CD14-positive monocyte (primary cell): ENCODE measurements around the gene GABRR2. TPM values are rescaled to one million over a fixed set of nuclear protein-coding genes. Genes with fewer than 3 reads are reported as not detected.

Experiments
- DNase-seq, 3 donors: peaks; one replicate each; pipeline ENCODE4 v3.0.0-alpha.2; 2011 to 2022
- H2AFZ ChIP-seq: 2 replicates; pipeline ENCODE4 v1.6.0; 2012; ENCODE audit warnings: mild to moderate bottlenecking, low read depth, low read length, inconsistent platforms; ENCODE audit not compliant: insufficient read depth, poor library complexity, severe bottlenecking
- H3K27ac ChIP-seq, 2 donors: 1 replicate in 1 of 2; 2 replicates in 1 of 2; pipeline ENCODE4 v1.5.1; 2012 to 2013; ENCODE audit warnings: low read length in 2 of 2, control low read depth in 1 of 2, inconsistent platforms in 1 of 2, low read depth in 1 of 2, mild to moderate bottlenecking in 1 of 2
- H3K27me3 ChIP-seq, 2 donors: one replicate each; pipeline versions ENCODE4 v1.6.0 to v1.6.1; 2011 to 2013; ENCODE audit warnings: low read length in 2 of 2; ENCODE audit not compliant: control insufficient read depth in 2 of 2, insufficient read depth in 2 of 2
- H3K36me3 ChIP-seq, 2 donors: replicated peaks in 1 of 2; 1 replicate in 1 of 2; 2 replicates in 1 of 2; pipeline versions ENCODE4 v1.5.1 to v1.6.1; 2012 to 2013; ENCODE audit warnings: low read length in 2 of 2, control low read depth in 1 of 2, inconsistent platforms in 1 of 2, mild to moderate bottlenecking in 1 of 2; ENCODE audit not compliant: insufficient read depth in 2 of 2, control insufficient read depth in 1 of 2
- H3K4me1 ChIP-seq, 2 donors: 1 replicate in 1 of 2; 2 replicates in 1 of 2; pipeline versions ENCODE4 v1.5.1 to v1.6.1; 2012 to 2013; ENCODE audit warnings: low read length in 2 of 2, control low read depth in 1 of 2, inconsistent platforms in 1 of 2, mild to moderate bottlenecking in 1 of 2, moderate library complexity in 1 of 2; ENCODE audit not compliant: insufficient read depth in 2 of 2, control insufficient read depth in 1 of 2
- H3K4me2 ChIP-seq: replicated peaks from 2 replicates; pipeline ENCODE3; 2012; ENCODE audit warnings: low read length, moderate library complexity, mild to moderate bottlenecking; ENCODE audit not compliant: poor library complexity, severe bottlenecking; ENCODE audit errors: extremely low read depth
- H3K4me3 ChIP-seq, 3 experiments: fragments of 200-600 bp in 1 of 3; sonication (generic) in 1 of 3; replicated peaks in 1 of 3; 1 replicate in 2 of 3; 2 replicates in 1 of 3; pipeline ENCODE4 v1.5.1; 2011 to 2013; ENCODE audit warnings: low read length in 3 of 3, mild to moderate bottlenecking in 3 of 3, control low read depth in 2 of 3, low read depth in 2 of 3, inconsistent platforms in 1 of 3, moderate library complexity in 1 of 3
- H3K79me2 ChIP-seq: 2 replicates; pipeline ENCODE4 v1.6.0; 2012; ENCODE audit warnings: mild to moderate bottlenecking, control low read depth, inconsistent platforms, low read length, moderate library complexity; ENCODE audit not compliant: insufficient read depth
- H3K9ac ChIP-seq: 2 replicates; pipeline ENCODE4 v1.6.0; 2017; ENCODE audit warnings: low read length, mild to moderate bottlenecking; ENCODE audit not compliant: insufficient read depth, poor library complexity, severe bottlenecking
- H3K9me3 ChIP-seq, 2 donors: replicated peaks in 1 of 2; 1 replicate in 1 of 2; 2 replicates in 1 of 2; pipeline versions ENCODE4 v1.5.1 to v1.6.1; 2012 to 2013; ENCODE audit warnings: low read length in 2 of 2, control low read depth in 1 of 2; ENCODE audit not compliant: control insufficient read depth in 1 of 2, insufficient read depth in 1 of 2
- H4K20me1 ChIP-seq: 2 replicates; pipeline ENCODE4 v1.6.0; 2012; ENCODE audit warnings: mild to moderate bottlenecking, low read length, control low read depth, moderate library complexity; ENCODE audit not compliant: insufficient read depth
- H3K27ac Mint-ChIP-seq, 7 donors: one replicate each; pipeline ENCODE4 v1.8.0; 2020; ENCODE audit warnings: mild to moderate bottlenecking in 7 of 7, mixed read lengths in 7 of 7, moderate library complexity in 6 of 7, inconsistent platforms in 2 of 7
- H3K27me3 Mint-ChIP-seq, 3 donors: one replicate each; pipeline ENCODE4 v1.8.0; 2021 to 2022; ENCODE audit warnings: low read depth in 3 of 3, mild to moderate bottlenecking in 3 of 3, mixed read lengths in 3 of 3, moderate library complexity in 3 of 3, inconsistent platforms in 1 of 3
- H3K36me3 Mint-ChIP-seq, 2 donors: one replicate each; pipeline ENCODE4 v1.8.0; 2020; ENCODE audit warnings: mixed read lengths in 2 of 2, inconsistent platforms in 1 of 2, mild to moderate bottlenecking in 1 of 2
- H3K4me1 Mint-ChIP-seq: one replicate; pipeline ENCODE4 v1.8.0; 2020; ENCODE audit warnings: mild to moderate bottlenecking, mixed read lengths
- H3K4me3 Mint-ChIP-seq, 2 donors: one replicate each; pipeline ENCODE4 v1.8.0; 2020; ENCODE audit warnings: mild to moderate bottlenecking in 2 of 2, mixed read lengths in 2 of 2, moderate library complexity in 1 of 2
- H3K9me3 Mint-ChIP-seq, 7 donors: one replicate each; pipeline ENCODE4 v1.8.0; 2020 to 2022; ENCODE audit warnings: mixed read lengths in 7 of 7, mild to moderate bottlenecking in 6 of 7, moderate library complexity in 6 of 7, inconsistent platforms in 2 of 7
- WGBS: methylation state at CpG from one replicate; pipeline ENCODE4 v1.1.5; 2013; ENCODE audit warnings: missing lambda C conversion rate; ENCODE audit not compliant: insufficient coverage; 5-methylcytosine and 5-hydroxymethylcytosine counted together
- intact Hi-C, 2 donors: fragments of 100-400 bp; cut with micrococcal nuclease; formaldehyde crosslinking; loops; one replicate each; pipeline versions ENCODE4 v1.15.0 to v1.15.1; 2023
- polyA plus RNA-seq, 3 donors: library from polyadenylated mRNA; depleted of rRNA in 1 of 3; unstranded in 2 of 3; stranded (reverse) in 1 of 3; fragments of 300-500 nt in 2 of 3; fragments of >200 nt in 1 of 3; fragmentation: Illumina TruSeq in 2 of 3; gene quantifications; 1 replicate in 2 of 3; 2 replicates in 1 of 3; pipeline ENCODE4 v1.2.3, GENCODE V29; 2012 to 2021
- TF ChIP-seq, protein P1 (sequence below): fragments of 200-600 bp; IDR thresholded peaks from one replicate; pipeline ENCODE4 v1.8.0; 2022; ENCODE audit warnings: antibody characterized with exemption, mild to moderate bottlenecking

GABRR2 gene
- polyA plus RNA-seq, 3 donors: 3.7 TPM; not detected in 2

- intact Hi-C loops: loop anchor here (10.0 kb wide), 2 partner anchors 275 kb away; partner anchors contain the start of genes PNRC1 (in 2 of the 2) and LYRM2 (in 1 of the 2)
- Histone ChIP-seq H3K9me3 (no peaks in the 10 kb centered on the region), H3K27ac (no peak overlapping the region), H3K27me3 (no peaks in the 10 kb centered on the region), H4K20me1 (no peaks in the 10 kb centered on the region), H3K36me3 (no peaks in the 10 kb centered on the region), H3K79me2 (no peaks in the 10 kb centered on the region), H3K4me3 (no peak overlapping the region), H3K9ac (no peak overlapping the region), H3K4me1 (peaks cover 24 to 35% of the 10 kb centered on the region in 2 donors), H3K4me2 (no peak overlapping the region), H2AFZ (no peak overlapping the region)
- peaks cover 0 to 5% (median 0%) of the 10 kb centered on the region in 7 donors for H3K9me3 Mint-ChIP-seq
- H3K4me1 Mint-ChIP-seq: peaks cover 43% of the 10 kb centered on the region
- H3K27ac Mint-ChIP-seq: peak overlapping the region in 2 of 7 donors; percentile 12 to 73
- H3K27me3 Mint-ChIP-seq: peaks cover 0 to 4% (median 0%) of the 10 kb centered on the region in 3 donors
- DNase-seq: peak in 1 of 3 donors; percentile 35
- TF ChIP-seq, protein P1, sequence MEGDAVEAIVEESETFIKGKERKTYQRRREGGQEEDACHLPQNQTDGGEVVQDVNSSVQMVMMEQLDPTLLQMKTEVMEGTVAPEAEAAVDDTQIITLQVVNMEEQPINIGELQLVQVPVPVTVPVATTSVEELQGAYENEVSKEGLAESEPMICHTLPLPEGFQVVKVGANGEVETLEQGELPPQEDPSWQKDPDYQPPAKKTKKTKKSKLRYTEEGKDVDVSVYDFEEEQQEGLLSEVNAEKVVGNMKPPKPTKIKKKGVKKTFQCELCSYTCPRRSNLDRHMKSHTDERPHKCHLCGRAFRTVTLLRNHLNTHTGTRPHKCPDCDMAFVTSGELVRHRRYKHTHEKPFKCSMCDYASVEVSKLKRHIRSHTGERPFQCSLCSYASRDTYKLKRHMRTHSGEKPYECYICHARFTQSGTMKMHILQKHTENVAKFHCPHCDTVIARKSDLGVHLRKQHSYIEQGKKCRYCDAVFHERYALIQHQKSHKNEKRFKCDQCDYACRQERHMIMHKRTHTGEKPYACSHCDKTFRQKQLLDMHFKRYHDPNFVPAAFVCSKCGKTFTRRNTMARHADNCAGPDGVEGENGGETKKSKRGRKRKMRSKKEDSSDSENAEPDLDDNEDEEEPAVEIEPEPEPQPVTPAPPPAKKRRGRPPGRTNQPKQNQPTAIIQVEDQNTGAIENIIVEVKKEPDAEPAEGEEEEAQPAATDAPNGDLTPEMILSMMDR: no peak
- H3K36me3 Mint-ChIP-seq: no peaks in the 10 kb centered on the region
- H3K4me3 Mint-ChIP-seq: peak overlapping the region in 1 of 2 donors; percentile 26
- 0% methylated on average over 1 of the region's 1 CpG for WGBS
Measured at GRCh38 chr6:89359561-89359960, 44.5 kb upstream of the GABRR2 start.

GRCh38 chr6:89357390-89357789 lies 42.3 kb upstream of the GABRR2 start:
- Histone ChIP-seq H3K36me3 (no peaks in the 10 kb centered on the region), H3K9me3 (no peaks in the 10 kb centered on the region), H3K4me1 (peaks cover 30 to 43% of the 10 kb centered on the region in 2 donors), H3K27ac (peak overlapping the region in 1 of 2 donors; percentile 72), H3K4me2 (peak overlapping the region; percentile 78), H3K4me3 (peak overlapping the region; percentile 34 to 88 (median 75)), H3K79me2 (peaks cover 14% of the 10 kb centered on the region), H3K9ac (peak overlapping the region; percentile 44), H2AFZ (peak overlapping the region; percentile 84), H3K27me3 (no peaks in the 10 kb centered on the region), H4K20me1 (no peaks in the 10 kb centered on the region)
- Mint-ChIP-seq H3K9me3 (peaks cover 0 to 5% (median 0%) of the 10 kb centered on the region in 7 donors), H3K36me3 (peaks cover 0 to 2% of the 10 kb centered on the region in 2 donors), H3K27ac (peak overlapping the region; percentile 70 to 93 (median 86)), H3K4me1 (peaks cover 51% of the 10 kb centered on the region), H3K4me3 (peak overlapping the region; percentile 81 to 97), H3K27me3 (peaks cover 0 to 6% (median 1%) of the 10 kb centered on the region in 3 donors)
- no peak for DNase-seq
- no CpG with 5 or more reads among the region's 3 CpGs for WGBS
- TF ChIP-seq, protein P1: no peak
- intact Hi-C loops: loop anchor here (10.0 kb wide), 2 partner anchors 273 to 277 kb away; partner anchors contain the start of genes PNRC1 (in 2 of the 2) and LYRM2 (in 1 of the 2)
